ENCODE measurements around the gene TNFRSF14. TPM values are rescaled to one million over a fixed set of nuclear protein-coding genes. Genes with fewer than 3 reads are reported as not detected.

The TNFRSF14 gene
- total RNA-seq, 1 donor from 2014 or later = 6.5 TPM

GRCh38 chr1:2561898-2562895, 6.0 kb downstream of the TNFRSF14 start:
- Mint-ChIP-seq H3K27ac (ENCODE audit: unreplicated experiment) (no peak overlapping the region), H3K4me3 (ENCODE audit: unreplicated experiment) (no peak overlapping the region), H3K36me3 (ENCODE audit: unreplicated experiment) (no peaks in the 10 kb centered on the region), H3K27me3 (ENCODE audit: unreplicated experiment) (no peaks in the 10 kb centered on the region), H3K4me1 (ENCODE audit: unreplicated experiment) (peaks cover 7% of the 10 kb centered on the region), H3K9me3 (ENCODE audit: unreplicated experiment) (no peaks in the 10 kb centered on the region)
- DNase-seq (ENCODE audit: extremely low spot score, unreplicated experiment) = peak; percentile 79
- peak; percentile 30 for TF ChIP-seq CTCF (IDR thresholded peaks at IDR 0.05)

GRCh38 chr1:2563205-2563604, 7.0 kb downstream of the TNFRSF14 start:
- Mint-ChIP-seq H3K36me3 (ENCODE audit: unreplicated experiment) (no peaks in the 10 kb centered on the region), H3K9me3 (ENCODE audit: unreplicated experiment) (no peaks in the 10 kb centered on the region), H3K4me3 (ENCODE audit: unreplicated experiment) (no peak overlapping the region), H3K4me1 (ENCODE audit: unreplicated experiment) (peaks cover 5% of the 10 kb centered on the region), H3K27me3 (ENCODE audit: unreplicated experiment) (no peaks in the 10 kb centered on the region), H3K27ac (ENCODE audit: unreplicated experiment) (no peak overlapping the region)
- no peak for TF ChIP-seq CTCF (IDR thresholded peaks at IDR 0.05)
- DNase-seq (ENCODE audit: extremely low spot score, unreplicated experiment) = peak; percentile 79

- H3K9me3 Mint-ChIP-seq (ENCODE audit: unreplicated experiment) = no peaks in the 10 kb centered on the region
- H3K36me3 Mint-ChIP-seq (ENCODE audit: unreplicated experiment) = no peaks in the 10 kb centered on the region
These were observed 8.0 kb downstream of the TNFRSF14 start for GRCh38 chr1:2564006-2564814.

GRCh38 chr1:2564815-2565374, 8.7 kb downstream of the TNFRSF14 start:
- no peaks in the 10 kb centered on the region for H3K9me3 Mint-ChIP-seq (ENCODE audit: unreplicated experiment)
- no peak for DNase-seq (ENCODE audit: extremely low spot score, unreplicated experiment)
- TF ChIP-seq CTCF (IDR thresholded peaks at IDR 0.05) = no peak
- H3K36me3 Mint-ChIP-seq (ENCODE audit: unreplicated experiment) = no peaks in the 10 kb centered on the region
- no peak overlapping the region for H3K4me3 Mint-ChIP-seq (ENCODE audit: unreplicated experiment)
- H3K27me3 Mint-ChIP-seq (ENCODE audit: unreplicated experiment) = no peaks in the 10 kb centered on the region
- peaks cover 5% of the 10 kb centered on the region for H3K4me1 Mint-ChIP-seq (ENCODE audit: unreplicated experiment)
- no peak overlapping the region for H3K27ac Mint-ChIP-seq (ENCODE audit: unreplicated experiment)

More at GRCh38 chr1:2564006-2564814, 8.0 kb downstream of the TNFRSF14 start:
- Mint-ChIP-seq H3K27me3 (ENCODE audit: unreplicated experiment) (no peaks in the 10 kb centered on the region), H3K4me1 (ENCODE audit: unreplicated experiment) (peaks cover 5% of the 10 kb centered on the region), H3K27ac (ENCODE audit: unreplicated experiment) (no peak overlapping the region), H3K4me3 (ENCODE audit: unreplicated experiment) (no peak overlapping the region)
- DNase-seq (ENCODE audit: extremely low spot score, unreplicated experiment) = no peak
- TF ChIP-seq CTCF (IDR thresholded peaks at IDR 0.05) = no peak
